ENCODE measurements around the gene UBE2M. TPM values are rescaled to one million over a fixed set of nuclear protein-coding genes. Genes with fewer than 3 reads are reported as not detected.
"Not testable (repeated sequence)": the region's sequence is repeated elsewhere in the genome, so short reads cannot be mapped to it uniquely, and the experiment has no call there.

Gene UBE2M
- total RNA-seq, 1 donor from 2014 or later = 60.8 TPM

DNA sequence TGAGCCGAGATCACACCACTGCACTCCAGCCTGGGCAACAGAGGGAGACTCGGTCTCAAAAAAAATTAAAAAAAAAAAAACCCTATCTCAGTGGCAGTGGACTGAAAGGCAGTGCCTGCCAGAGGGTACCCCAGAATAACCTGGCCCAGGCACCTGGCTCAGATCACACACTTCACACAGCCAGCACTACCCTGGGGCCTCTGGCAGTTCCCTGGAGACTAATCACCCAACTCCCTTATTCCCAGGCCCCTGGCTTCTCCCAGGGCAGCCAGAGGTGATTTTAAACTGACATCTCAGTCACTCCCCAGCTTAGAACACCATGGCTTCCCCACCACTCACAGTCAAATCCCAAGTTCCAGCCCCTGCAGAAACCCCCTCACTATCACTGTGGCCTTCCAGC is 43.2 kb downstream of the UBE2M start:
- no peak for DNase-seq (ENCODE audit: extremely low read depth, low read depth, low spot score)

GRCh38 chr19:58514564-58515022 is 43.8 kb downstream of the UBE2M start:
- no peak for DNase-seq (ENCODE audit: extremely low read depth, low read depth, low spot score)

DNA sequence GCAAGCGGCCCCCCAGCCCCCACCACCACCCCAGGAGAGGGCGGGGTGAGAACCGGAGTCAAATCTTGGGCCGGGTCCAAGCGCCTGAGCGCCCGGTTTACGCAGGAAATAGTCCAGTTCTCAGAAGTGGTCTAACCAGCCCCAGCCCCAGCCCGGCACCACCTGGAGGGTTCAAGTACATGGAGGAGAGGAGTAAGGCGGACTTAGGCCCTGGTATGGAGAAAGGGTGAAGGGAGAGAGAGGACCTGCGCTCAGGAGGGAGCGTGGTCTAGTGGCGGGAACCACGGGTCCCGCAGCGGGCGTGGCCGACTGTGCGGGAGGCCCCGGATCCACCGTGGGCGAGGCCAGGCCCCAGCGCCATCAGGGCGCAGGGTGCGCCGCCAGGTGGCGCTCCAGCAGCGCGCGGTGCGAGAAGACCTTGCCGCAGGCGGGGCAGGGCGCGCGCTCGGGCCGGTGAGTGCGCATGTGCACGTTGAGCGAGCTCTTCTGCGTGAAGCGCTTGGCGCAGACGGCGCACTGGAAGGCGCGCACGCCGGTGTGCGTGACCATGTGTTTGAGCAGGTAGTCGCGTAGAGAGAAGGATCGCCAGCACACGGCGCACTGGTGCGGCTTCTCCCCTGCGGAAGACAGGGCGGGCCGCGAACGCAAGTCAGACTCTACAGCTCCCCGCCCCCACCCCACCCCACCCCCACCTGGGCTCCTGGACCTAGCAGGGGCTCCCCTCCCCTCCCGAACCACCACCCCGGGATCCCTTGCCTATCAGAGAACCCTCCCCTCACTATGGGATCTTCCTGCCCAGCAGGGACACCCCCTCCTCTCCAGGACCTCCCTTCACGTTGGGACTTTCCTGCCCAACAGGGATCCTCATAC is 44.5 kb downstream of the UBE2M start:
- DNase-seq (ENCODE audit: extremely low read depth, low read depth, low spot score) = no peak

GRCh38 chr19:58513213-58513693 is 45.2 kb downstream of the UBE2M start:
- DNase-seq (ENCODE audit: extremely low read depth, low read depth, low spot score) = no peak

- no peak for DNase-seq (ENCODE audit: extremely low read depth, low read depth, low spot score)
Measured at GRCh38 chr19:58511353-58512208, 46.8 kb downstream of the UBE2M start, which contains the start of gene SLC27A5. Gene SLC27A5, minus strand, starts transcription at chr19:58511992. Its CDS starts 37 bp downstream, at chr19:58511955.

GRCh38 chr19:58510084-58510862 is 48.1 kb downstream of the UBE2M start:
- DNase-seq (ENCODE audit: extremely low read depth, low read depth, low spot score) = no peak

DNA sequence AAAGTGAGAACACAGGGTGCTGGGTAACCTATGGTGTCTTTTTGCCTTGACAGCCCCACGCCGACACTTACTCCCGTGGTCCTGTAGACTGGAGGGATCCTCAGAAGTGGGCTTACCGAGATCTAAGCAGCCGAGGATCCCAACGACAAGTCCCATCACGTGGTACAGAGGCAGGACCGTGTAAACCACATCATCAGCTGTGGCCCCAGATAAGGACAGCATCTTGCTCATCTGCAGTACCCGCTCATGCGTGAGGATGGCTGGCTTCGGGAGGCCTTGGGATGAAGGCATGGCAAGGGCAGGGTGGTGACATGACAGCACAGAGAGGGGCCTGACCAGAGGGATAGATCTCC is 48.7 kb downstream of the UBE2M start:
- DNase-seq (ENCODE audit: extremely low read depth, low read depth, low spot score) = no peak

GRCh38 chr19:58507602-58508223 is 50.7 kb downstream of the UBE2M start:
- not testable (repeated sequence) for DNase-seq (ENCODE audit: extremely low read depth, low read depth, low spot score)

Other genes with a start within 250 kb of the UBE2M start
- 1.8 and 3.5 TPM in 2 replicates for gene ZSCAN22, start 231.6 kb downstream of the UBE2M start, total RNA-seq
- gene A1BG, start 205.1 kb downstream of the UBE2M start, total RNA-seq = 11.8 and 40.5 TPM in 2 replicates
- 0.58 and 1.2 TPM in 2 replicates for gene ZNF497, start 195.9 kb downstream of the UBE2M start, total RNA-seq
- 1.9 and 5.3 TPM in 2 replicates for gene ZNF837, start 177.6 kb downstream of the UBE2M start, total RNA-seq
- 1,315 and 2,062 TPM in 2 replicates for gene RPS5, start 171.3 kb downstream of the UBE2M start, total RNA-seq
- gene RNF225, start 163.0 kb downstream of the UBE2M start, total RNA-seq = 0.68 TPM in 1 of 2 replicates, not detected in the other
- 5.7 and 8.4 TPM in 2 replicates for gene ZNF584, start 150.0 kb downstream of the UBE2M start, total RNA-seq
- 3.3 and 4.4 TPM in 2 replicates for gene ZNF132, start 118.5 kb downstream of the UBE2M start, total RNA-seq
- 5.3 and 6.3 TPM in 2 replicates for gene ZNF324B, start 107.0 kb downstream of the UBE2M start, total RNA-seq
- 14.3 and 19.5 TPM in 2 replicates for gene ZNF324, start 91.5 kb downstream of the UBE2M start, total RNA-seq
- gene ZNF446, start 82.3 kb downstream of the UBE2M start, total RNA-seq = 10.9 and 11.5 TPM in 2 replicates
- gene SLC27A5, start 46.6 kb downstream of the UBE2M start, total RNA-seq = 6.4 and 8.7 TPM in 2 replicates
- 15.4 and 16.7 TPM in 2 replicates for gene ZBTB45, start 38.8 kb downstream of the UBE2M start, total RNA-seq
- 252 and 298 TPM in 2 replicates for gene TRIM28, start 14.5 kb downstream of the UBE2M start, total RNA-seq
- 104 and 137 TPM in 2 replicates for gene CHMP2A, start 3.5 kb downstream of the UBE2M start, total RNA-seq
- gene MZF1, start 14.7 kb upstream of the UBE2M start, total RNA-seq = 18.6 and 23.1 TPM in 2 replicates

Measured in glomerular endothelial cell (primary cell).